Measurements from ENCODE around the gene DOK1.
"Not testable (repeated sequence)": the region's sequence is repeated elsewhere in the genome, so short reads cannot be mapped to it uniquely, and the experiment has no call there.

DOK1 gene

DNA sequence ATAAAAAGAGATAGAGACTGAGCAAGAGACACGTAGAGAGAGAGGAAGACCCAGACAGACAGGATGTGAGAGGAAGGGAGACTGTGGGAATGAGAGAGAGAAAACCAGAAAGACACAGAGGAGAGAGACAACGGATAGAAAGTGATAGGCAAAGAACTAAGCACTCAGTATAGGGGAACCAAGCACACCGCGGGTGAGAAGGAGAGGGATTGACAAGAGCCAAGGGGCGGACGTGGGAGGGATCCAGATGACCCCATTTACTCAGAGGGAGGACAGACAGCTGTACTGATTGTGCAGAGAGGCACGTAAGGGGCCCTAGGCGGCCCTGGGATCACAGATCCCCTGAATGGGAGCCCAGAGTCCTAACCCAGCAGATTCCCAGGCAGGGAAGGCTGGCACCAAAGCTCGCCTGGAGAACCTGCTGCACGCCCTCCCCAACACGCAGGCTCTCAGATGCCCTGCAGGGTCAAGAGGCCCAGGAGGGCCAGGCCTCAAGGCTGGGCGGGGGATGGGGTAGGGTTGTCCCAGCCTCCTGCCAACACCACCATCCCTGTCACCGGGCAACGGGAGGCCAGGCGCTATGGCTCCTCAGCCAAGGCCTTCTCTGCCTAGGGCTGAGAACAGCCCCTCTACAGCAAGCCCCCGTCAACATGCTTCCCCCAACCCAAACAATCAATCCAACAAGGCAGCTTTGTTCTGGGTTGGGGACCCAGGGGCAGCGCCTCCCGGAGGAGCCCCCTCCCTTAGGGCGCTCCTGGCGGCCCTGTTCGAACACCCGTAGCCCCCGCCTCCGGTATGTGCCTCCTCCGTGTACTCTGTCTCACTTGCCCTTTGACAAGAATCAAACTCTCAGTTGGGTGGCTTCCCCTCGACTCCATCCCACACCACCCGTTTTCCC lies 1.4 kb upstream of the DOK1 start:
- H3K4me1 ChIP-seq (ENCODE audit: control insufficient read depth, low read depth, low read length), result peaks cover 10% of the 10 kb centered on the region
- H3K27me3 ChIP-seq (ENCODE audit: control insufficient read depth, insufficient read depth, low read length), result peaks cover 49% of the 10 kb centered on the region
- no peak overlapping the region for H3K27ac ChIP-seq (ENCODE audit: low read length)
- no peaks in the 10 kb centered on the region for H3K36me3 ChIP-seq (ENCODE audit: control insufficient read depth, low read depth, low read length)
- H3K9ac ChIP-seq (ENCODE audit: low read length), result peak overlapping the region; percentile 38
- H3K4me3 ChIP-seq (ENCODE audit: low read length), result peak overlapping the region; percentile 87
- H3K9me3 ChIP-seq (ENCODE audit: control insufficient read depth, low read depth, low read length), result no peaks in the 10 kb centered on the region

- peak overlapping the region; percentile 87 for H3K4me3 ChIP-seq (ENCODE audit: low read length)
Observed at GRCh38 chr2:74554820-74555531, 456 bp downstream of the DOK1 start.

DNA sequence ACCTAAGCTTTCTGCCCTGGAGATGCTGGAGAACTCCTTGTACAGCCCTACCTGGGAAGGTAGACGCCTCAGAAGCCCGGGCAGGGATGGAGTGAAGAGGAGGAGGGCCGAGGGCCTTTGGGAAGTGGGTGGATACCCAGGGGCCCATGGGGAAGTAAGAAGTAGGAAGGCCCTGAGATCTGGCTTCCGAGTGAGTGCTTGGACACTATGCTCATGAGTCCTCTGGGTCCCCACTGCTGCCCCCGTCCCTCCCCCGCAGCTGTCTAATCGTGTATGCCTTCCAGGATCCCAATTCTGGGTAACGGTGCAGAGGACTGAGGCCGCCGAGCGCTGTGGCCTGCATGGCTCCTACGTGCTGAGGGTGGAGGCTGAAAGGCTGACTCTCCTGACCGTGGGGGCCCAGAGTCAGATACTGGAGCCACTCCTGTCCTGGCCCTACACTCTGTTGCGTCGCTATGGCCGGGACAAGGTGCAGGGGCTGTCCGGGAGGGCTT lies 1.1 kb downstream of the DOK1 start:
- no peak overlapping the region for H3K9ac ChIP-seq (ENCODE audit: low read length)
- H3K27me3 ChIP-seq (ENCODE audit: control insufficient read depth, insufficient read depth, low read length), result peaks cover 32% of the 10 kb centered on the region
- H3K27ac ChIP-seq (ENCODE audit: low read length), result no peak overlapping the region
- no peaks in the 10 kb centered on the region for H3K36me3 ChIP-seq (ENCODE audit: control insufficient read depth, low read depth, low read length)
- no peaks in the 10 kb centered on the region for H3K9me3 ChIP-seq (ENCODE audit: control insufficient read depth, low read depth, low read length)
- H3K4me1 ChIP-seq (ENCODE audit: control insufficient read depth, low read depth, low read length), result peaks cover 22% of the 10 kb centered on the region
- peak overlapping the region; percentile 87 for H3K4me3 ChIP-seq (ENCODE audit: low read length)

More at GRCh38 chr2:74554820-74555531, 456 bp downstream of the DOK1 start:
- Histone ChIP-seq H3K27ac (ENCODE audit: low read length) (no peak overlapping the region), H3K4me1 (ENCODE audit: control insufficient read depth, low read depth, low read length) (peaks cover 15% of the 10 kb centered on the region), H3K9ac (ENCODE audit: low read length) (peak overlapping the region; percentile 65), H3K27me3 (ENCODE audit: control insufficient read depth, insufficient read depth, low read length) (peaks cover 34% of the 10 kb centered on the region), H3K9me3 (ENCODE audit: control insufficient read depth, low read depth, low read length) (no peaks in the 10 kb centered on the region), H3K36me3 (ENCODE audit: control insufficient read depth, low read depth, low read length) (no peaks in the 10 kb centered on the region)

- Histone ChIP-seq H3K4me3 (ENCODE audit: low read length) (no peak overlapping the region), H3K27ac (ENCODE audit: low read length) (no peak overlapping the region), H3K9ac (ENCODE audit: low read length) (no peak overlapping the region)
Observed at GRCh38 chr2:74556159-74556558, 1.6 kb downstream of the DOK1 start.

GRCh38 chr2:74556831-74557370 lies 2.4 kb downstream of the DOK1 start:
- H3K9me3 ChIP-seq (ENCODE audit: control insufficient read depth, low read depth, low read length), result no peaks in the 10 kb centered on the region
- no peak overlapping the region for H3K27ac ChIP-seq (ENCODE audit: low read length)
- H3K27me3 ChIP-seq (ENCODE audit: control insufficient read depth, insufficient read depth, low read length), result peaks cover 40% of the 10 kb centered on the region
- H3K9ac ChIP-seq (ENCODE audit: low read length), result no peak overlapping the region
- H3K36me3 ChIP-seq (ENCODE audit: control insufficient read depth, low read depth, low read length), result no peaks in the 10 kb centered on the region
- no peak overlapping the region for H3K4me3 ChIP-seq (ENCODE audit: low read length)
- H3K4me1 ChIP-seq (ENCODE audit: control insufficient read depth, low read depth, low read length), result peaks cover 22% of the 10 kb centered on the region

More at GRCh38 chr2:74556159-74556558, 1.6 kb downstream of the DOK1 start:
- Histone ChIP-seq H3K4me1 (ENCODE audit: control insufficient read depth, low read depth, low read length) (peaks cover 22% of the 10 kb centered on the region), H3K27me3 (ENCODE audit: control insufficient read depth, insufficient read depth, low read length) (peaks cover 33% of the 10 kb centered on the region), H3K36me3 (ENCODE audit: control insufficient read depth, low read depth, low read length) (no peaks in the 10 kb centered on the region), H3K9me3 (ENCODE audit: control insufficient read depth, low read depth, low read length) (no peaks in the 10 kb centered on the region)

DNA sequence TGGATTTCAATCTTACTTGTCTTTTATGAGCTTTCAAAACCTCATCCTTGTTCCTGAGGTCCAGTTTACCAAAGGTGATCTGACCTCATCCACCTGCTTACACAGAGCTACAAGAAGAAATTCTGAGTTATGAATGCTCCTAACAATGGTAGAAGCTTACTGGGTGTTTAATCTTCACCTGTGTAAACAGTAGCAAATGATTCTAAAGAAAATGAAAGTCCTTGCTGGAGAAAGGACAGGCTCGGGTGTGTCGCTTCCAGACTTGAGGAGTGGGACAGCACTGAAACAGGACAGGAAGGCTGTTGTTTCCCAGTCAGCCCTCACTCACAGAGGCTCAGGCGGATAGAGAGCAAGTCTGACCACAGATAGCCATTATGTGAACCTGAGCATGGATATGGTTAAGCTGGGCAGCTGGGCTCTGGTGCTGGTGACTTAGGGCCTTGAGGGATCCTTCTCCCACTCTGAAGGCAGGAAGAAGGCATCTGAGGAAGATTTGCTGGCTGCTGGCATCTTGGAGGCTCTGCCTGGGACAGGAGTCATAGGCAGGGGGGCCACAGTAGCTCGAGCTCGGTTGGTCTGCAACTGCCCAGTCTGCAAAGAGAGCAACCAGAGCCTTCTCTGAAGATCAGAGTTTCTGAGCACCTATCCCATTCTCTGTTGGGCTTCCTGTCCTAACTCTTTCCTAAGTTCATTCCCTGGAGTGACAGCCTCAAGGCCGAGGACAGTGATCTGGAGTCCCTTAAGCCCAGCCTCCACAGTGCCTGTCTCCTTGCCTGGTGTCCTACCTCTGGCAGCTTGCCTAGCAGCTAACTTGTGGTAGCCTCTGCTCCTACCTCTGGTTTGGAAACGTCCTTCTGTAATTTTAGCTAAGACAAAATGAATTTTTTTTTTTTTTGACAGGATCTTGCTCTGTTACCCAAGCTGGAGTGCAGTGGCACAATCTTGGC lies 4.0 kb downstream of the DOK1 start:
- H3K36me3 ChIP-seq (ENCODE audit: control insufficient read depth, low read depth, low read length), result no peaks in the 10 kb centered on the region
- H3K27ac ChIP-seq (ENCODE audit: low read length), result no peak overlapping the region
- no peak overlapping the region for H3K9ac ChIP-seq (ENCODE audit: low read length)

DNA sequence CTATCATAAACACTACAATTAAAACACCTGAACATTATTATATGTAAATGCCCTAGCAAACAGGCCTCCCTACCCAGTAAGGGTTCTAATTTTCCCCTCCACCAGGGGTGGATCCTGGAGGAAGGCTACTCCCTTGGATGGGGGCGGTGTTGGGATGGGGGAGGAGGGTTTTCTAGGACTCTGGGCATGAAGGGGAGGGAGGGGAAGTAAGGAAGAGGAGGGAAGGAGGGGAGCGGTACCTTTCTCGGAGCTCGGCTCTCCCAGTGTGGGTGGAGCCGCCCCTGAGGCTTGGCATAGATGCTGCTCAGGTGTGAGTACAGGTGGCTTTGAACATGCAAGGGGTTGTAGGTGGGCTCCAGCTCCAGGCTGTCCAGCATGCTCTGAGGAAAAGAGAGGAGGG lies 5.4 kb downstream of the DOK1 start:
- H3K4me1 ChIP-seq (ENCODE audit: control insufficient read depth, low read depth, low read length), result peaks cover 12% of the 10 kb centered on the region
- H3K9ac ChIP-seq (ENCODE audit: low read length), result no peak overlapping the region
- no peaks in the 10 kb centered on the region for H3K9me3 ChIP-seq (ENCODE audit: control insufficient read depth, low read depth, low read length)
- H3K4me3 ChIP-seq (ENCODE audit: low read length), result no peak overlapping the region
- H3K36me3 ChIP-seq (ENCODE audit: control insufficient read depth, low read depth, low read length), result no peaks in the 10 kb centered on the region
- H3K27ac ChIP-seq (ENCODE audit: low read length), result no peak overlapping the region
- H3K27me3 ChIP-seq (ENCODE audit: control insufficient read depth, insufficient read depth, low read length), result peaks cover 38% of the 10 kb centered on the region

More for the DNA sequence above, 4.0 kb downstream of the DOK1 start:
- Histone ChIP-seq H3K4me1 (ENCODE audit: control insufficient read depth, low read depth, low read length) (peaks cover 12% of the 10 kb centered on the region), H3K27me3 (ENCODE audit: control insufficient read depth, insufficient read depth, low read length) (peaks cover 30% of the 10 kb centered on the region), H3K4me3 (ENCODE audit: low read length) (no peak overlapping the region), H3K9me3 (ENCODE audit: control insufficient read depth, low read depth, low read length) (no peaks in the 10 kb centered on the region)

- no peaks in the 10 kb centered on the region for H3K9me3 ChIP-seq (ENCODE audit: control insufficient read depth, low read depth, low read length)
- no peak overlapping the region for H3K9ac ChIP-seq (ENCODE audit: low read length)
- H3K4me1 ChIP-seq (ENCODE audit: control insufficient read depth, low read depth, low read length), result peaks cover 12% of the 10 kb centered on the region
- no peak overlapping the region for H3K4me3 ChIP-seq (ENCODE audit: low read length)
- H3K36me3 ChIP-seq (ENCODE audit: control insufficient read depth, low read depth, low read length), result no peaks in the 10 kb centered on the region
- no peak overlapping the region for H3K27ac ChIP-seq (ENCODE audit: low read length)
- peaks cover 32% of the 10 kb centered on the region for H3K27me3 ChIP-seq (ENCODE audit: control insufficient read depth, insufficient read depth, low read length)
Observed at GRCh38 chr2:74560591-74560990, 6.1 kb downstream of the DOK1 start.

DNA sequence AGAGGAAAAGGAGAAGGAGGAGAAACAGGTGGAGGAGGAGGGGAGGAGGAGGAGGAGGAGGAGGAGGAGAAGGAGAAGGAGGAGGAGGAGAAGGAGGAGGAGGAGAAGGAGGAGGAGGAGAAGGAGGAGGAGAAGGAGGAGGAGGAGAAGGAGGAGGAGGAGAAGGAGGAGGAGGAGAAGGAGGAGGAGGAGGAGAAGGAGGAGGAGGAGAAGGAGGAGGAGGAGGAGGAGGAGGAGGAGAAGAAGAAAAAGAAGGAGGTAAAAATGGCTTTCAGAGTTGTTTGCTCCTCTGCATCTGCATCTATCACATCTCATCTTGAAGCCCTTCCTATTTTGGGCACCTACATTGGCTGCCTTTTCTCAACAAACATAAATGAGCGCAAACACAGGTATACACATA lies 6.5 kb downstream of the DOK1 start:
- not testable (repeated sequence) for H3K9me3 ChIP-seq (ENCODE audit: control insufficient read depth, low read depth, low read length); H3K9ac ChIP-seq (ENCODE audit: low read length); H3K36me3 ChIP-seq (ENCODE audit: control insufficient read depth, low read depth, low read length); H3K4me3 ChIP-seq (ENCODE audit: low read length); H3K27ac ChIP-seq (ENCODE audit: low read length)
- Histone ChIP-seq H3K4me1 (ENCODE audit: control insufficient read depth, low read depth, low read length) (peaks cover 12% of the 10 kb centered on the region), H3K27me3 (ENCODE audit: control insufficient read depth, insufficient read depth, low read length) (peaks cover 28% of the 10 kb centered on the region)

- peaks cover 25% of the 10 kb centered on the region for H3K27me3 ChIP-seq (ENCODE audit: control insufficient read depth, insufficient read depth, low read length)
- no peak overlapping the region for H3K27ac ChIP-seq (ENCODE audit: low read length)
- H3K9ac ChIP-seq (ENCODE audit: low read length), result no peak overlapping the region
- no peaks in the 10 kb centered on the region for H3K36me3 ChIP-seq (ENCODE audit: control insufficient read depth, low read depth, low read length)
- H3K4me1 ChIP-seq (ENCODE audit: control insufficient read depth, low read depth, low read length), result peaks cover 12% of the 10 kb centered on the region
- no peak overlapping the region for H3K4me3 ChIP-seq (ENCODE audit: low read length)
- H3K9me3 ChIP-seq (ENCODE audit: control insufficient read depth, low read depth, low read length), result no peaks in the 10 kb centered on the region
Observed at GRCh38 chr2:74562126-74562775, 7.7 kb downstream of the DOK1 start.
